Astrocyte (in vitro differentiated cells and primary cell): ENCODE measurements around the gene CCDC80. TPM values are rescaled to one million over a fixed set of nuclear protein-coding genes. Genes with fewer than 3 reads are reported as not detected.
"Not testable (repeated sequence)": the region's sequence is repeated elsewhere in the genome, so short reads cannot be mapped to it uniquely, and the experiment has no call there.

Experiments
- DNase-seq: peaks from one replicate; pipeline ENCODE4 v3.0.0-alpha.2; 2010; ENCODE audit warnings: low read depth
- FAIRE-seq: peaks from 2 replicates; lab custom pipeline; 2011; peaks lifted over from hg19 to GRCh38; lab: Jason Lieb, UNC
- H2AFZ ChIP-seq: 2 replicates; pipeline ENCODE4 v1.6.0; 2012; ENCODE audit warnings: low read depth, low read length, inconsistent platforms
- H3K27ac ChIP-seq: 2 replicates; pipeline ENCODE4 v1.5.1; 2011; ENCODE audit warnings: low read depth, low read length, inconsistent platforms
- H3K27me3 ChIP-seq: 2 replicates; pipeline ENCODE4 v1.6.0; 2011; ENCODE audit warnings: low read length, inconsistent platforms; ENCODE audit not compliant: insufficient read depth
- H3K36me3 ChIP-seq: 2 replicates; pipeline ENCODE4 v1.5.1; 2011; ENCODE audit warnings: low read length, inconsistent platforms; ENCODE audit not compliant: insufficient read depth
- H3K4me1 ChIP-seq: 2 replicates; pipeline ENCODE4 v1.5.1; 2011; ENCODE audit warnings: low read length, inconsistent platforms; ENCODE audit not compliant: insufficient read depth
- H3K4me2 ChIP-seq: 2 replicates; pipeline ENCODE4 v1.6.0; 2012; ENCODE audit warnings: low read length, inconsistent platforms
- H3K4me3 ChIP-seq: 2 replicates; pipeline ENCODE4 v1.5.1; 2011; ENCODE audit warnings: low read depth, mild to moderate bottlenecking, low read length, inconsistent platforms; ENCODE audit not compliant: insufficient read depth
- H3K79me2 ChIP-seq: 2 replicates; pipeline ENCODE4 v1.6.0; 2012; ENCODE audit warnings: mild to moderate bottlenecking, low read length, inconsistent platforms; ENCODE audit not compliant: insufficient read depth
- H3K9ac ChIP-seq: 2 replicates; pipeline ENCODE4 v1.6.0; 2012; ENCODE audit warnings: mild to moderate bottlenecking, low read length, inconsistent platforms
- H3K9me3 ChIP-seq: 2 replicates; pipeline ENCODE4 v1.5.1; 2012; ENCODE audit warnings: low read depth, mild to moderate bottlenecking, low read length, inconsistent platforms; ENCODE audit not compliant: insufficient read depth
- H4K20me1 ChIP-seq: 2 replicates; pipeline ENCODE4 v1.6.0; 2012; ENCODE audit warnings: low read length, inconsistent platforms; ENCODE audit not compliant: insufficient read depth
- H3K27ac Mint-ChIP-seq: one replicate; pipeline ENCODE4 v1.8.0; 2021; ENCODE audit warnings: mild to moderate bottlenecking, mixed read lengths; ENCODE audit not compliant: unreplicated experiment
- H3K27me3 Mint-ChIP-seq: one replicate; pipeline ENCODE4 v1.8.0; 2021; ENCODE audit warnings: low read depth, mixed read lengths; ENCODE audit not compliant: unreplicated experiment
- H3K36me3 Mint-ChIP-seq: one replicate; pipeline ENCODE4 v1.8.0; 2021; ENCODE audit warnings: low read depth, mixed read lengths; ENCODE audit not compliant: unreplicated experiment
- H3K4me1 Mint-ChIP-seq: one replicate; pipeline ENCODE4 v1.8.0; 2021; ENCODE audit warnings: low read depth, mixed read lengths; ENCODE audit not compliant: unreplicated experiment
- H3K4me3 Mint-ChIP-seq: one replicate; pipeline ENCODE4 v1.8.0; 2021; ENCODE audit warnings: mild to moderate bottlenecking, moderate library complexity, mixed read lengths; ENCODE audit not compliant: unreplicated experiment
- H3K9me3 Mint-ChIP-seq: one replicate; pipeline ENCODE4 v1.8.0; 2021; ENCODE audit warnings: mild to moderate bottlenecking, mixed read lengths; ENCODE audit not compliant: unreplicated experiment
- EZH2 ChIP-seq: IDR thresholded peaks from 2 replicates; pipeline ENCODE4 v1.6.1; 2012; ENCODE audit warnings: mild to moderate bottlenecking, low read length, inconsistent platforms; ENCODE audit not compliant: insufficient read depth
- total RNA-seq: library from RNA; stranded (reverse); gene quantifications from 2 replicates; pipeline ENCODE4 v1.2.1, GENCODE V29; 2021
- TF ChIP-seq, protein P1 (sequence below): IDR thresholded peaks from 2 replicates; pipeline ENCODE4 v1.5.1; 2011; ENCODE audit warnings: low read depth, mild to moderate bottlenecking, inconsistent platforms, low read length, moderate library complexity; ENCODE audit not compliant: insufficient read depth

The CCDC80 gene
- total RNA-seq, 1 donor from 2014 or later, result 272 TPM

DNA sequence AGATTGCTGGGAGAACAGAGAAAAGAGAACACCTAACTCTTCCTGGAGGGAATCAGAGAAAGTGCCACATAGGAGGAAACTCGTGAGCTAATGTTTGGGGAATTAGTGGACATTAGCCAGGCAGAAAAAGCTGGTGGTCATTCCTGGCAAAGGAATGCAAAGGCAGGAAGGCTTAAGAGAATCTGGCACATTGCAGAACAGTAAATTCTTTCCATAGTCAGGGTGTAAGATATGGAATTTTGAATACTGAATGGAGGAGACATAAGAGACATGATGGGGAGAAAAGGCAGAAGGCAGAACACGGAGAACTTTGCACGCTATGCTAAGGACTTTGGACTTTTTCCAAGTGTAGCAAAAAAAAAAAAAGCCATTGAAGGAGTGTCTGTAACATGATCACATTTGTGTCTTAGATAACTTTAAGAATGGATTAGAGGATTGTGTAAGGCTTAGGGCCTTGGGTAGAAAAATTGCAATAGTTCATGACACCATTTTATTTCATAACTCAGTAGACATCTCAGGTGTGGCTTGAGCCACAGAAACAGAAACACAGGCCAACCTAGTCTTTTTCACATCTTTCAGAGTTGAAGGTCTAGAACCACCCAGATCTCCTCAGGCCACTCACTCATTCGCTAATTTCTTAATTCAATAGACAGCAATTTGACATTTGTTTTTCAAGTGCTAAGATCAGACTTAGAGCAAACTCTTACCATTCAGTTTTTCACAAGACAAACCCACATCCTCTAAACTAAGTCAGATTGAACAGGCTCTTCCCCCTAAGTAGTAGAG lies 31.2 kb upstream of the CCDC80 start:
- H3K4me3 Mint-ChIP-seq, result no peak overlapping the region
- Histone ChIP-seq H3K9ac (peak overlapping the region; percentile 66), H3K4me3 (no peak overlapping the region)

DNA sequence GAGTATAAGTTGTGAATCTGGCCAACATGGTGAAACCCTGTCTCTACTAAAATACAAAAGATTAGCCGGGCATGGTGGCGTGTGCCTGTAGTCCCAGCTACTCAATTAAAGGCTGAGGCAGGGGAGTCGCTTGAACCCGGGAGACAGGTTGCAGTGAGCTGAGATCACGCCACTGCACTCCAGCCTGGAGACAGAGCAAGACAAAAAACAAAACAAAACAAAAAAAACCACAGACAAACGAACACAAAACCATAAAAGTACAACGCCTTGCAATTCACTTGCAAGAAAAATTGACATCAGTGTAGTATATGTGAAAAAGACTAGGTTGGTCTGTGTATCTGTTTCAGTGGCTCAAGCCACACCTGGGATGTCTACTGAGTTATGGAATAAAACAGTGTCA lies 29.9 kb upstream of the CCDC80 start:
- FAIRE-seq (no peak), DNase-seq (no peak)
- TF ChIP-seq, protein P1, sequence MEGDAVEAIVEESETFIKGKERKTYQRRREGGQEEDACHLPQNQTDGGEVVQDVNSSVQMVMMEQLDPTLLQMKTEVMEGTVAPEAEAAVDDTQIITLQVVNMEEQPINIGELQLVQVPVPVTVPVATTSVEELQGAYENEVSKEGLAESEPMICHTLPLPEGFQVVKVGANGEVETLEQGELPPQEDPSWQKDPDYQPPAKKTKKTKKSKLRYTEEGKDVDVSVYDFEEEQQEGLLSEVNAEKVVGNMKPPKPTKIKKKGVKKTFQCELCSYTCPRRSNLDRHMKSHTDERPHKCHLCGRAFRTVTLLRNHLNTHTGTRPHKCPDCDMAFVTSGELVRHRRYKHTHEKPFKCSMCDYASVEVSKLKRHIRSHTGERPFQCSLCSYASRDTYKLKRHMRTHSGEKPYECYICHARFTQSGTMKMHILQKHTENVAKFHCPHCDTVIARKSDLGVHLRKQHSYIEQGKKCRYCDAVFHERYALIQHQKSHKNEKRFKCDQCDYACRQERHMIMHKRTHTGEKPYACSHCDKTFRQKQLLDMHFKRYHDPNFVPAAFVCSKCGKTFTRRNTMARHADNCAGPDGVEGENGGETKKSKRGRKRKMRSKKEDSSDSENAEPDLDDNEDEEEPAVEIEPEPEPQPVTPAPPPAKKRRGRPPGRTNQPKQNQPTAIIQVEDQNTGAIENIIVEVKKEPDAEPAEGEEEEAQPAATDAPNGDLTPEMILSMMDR, result no peak
- H3K4me1 ChIP-seq, result peaks cover 25% of the 10 kb centered on the region
- no peaks in the 10 kb centered on the region for H3K27me3 ChIP-seq
- H2AFZ ChIP-seq, result no peak overlapping the region
- H3K4me3 ChIP-seq, result no peak overlapping the region
- Mint-ChIP-seq H3K4me1 (peaks cover 48% of the 10 kb centered on the region), H3K27ac (peak overlapping the region; percentile 99), H3K4me3 (no peak overlapping the region), H3K9me3 (no peaks in the 10 kb centered on the region), H3K36me3 (no peaks in the 10 kb centered on the region), H3K27me3 (no peaks in the 10 kb centered on the region)
- H3K4me2 ChIP-seq, result no peak overlapping the region
- peak overlapping the region; percentile 95 for H3K27ac ChIP-seq
- no peaks in the 10 kb centered on the region for H3K79me2 ChIP-seq
- no peaks in the 10 kb centered on the region for H3K36me3 ChIP-seq
- no peaks in the 10 kb centered on the region for H3K9me3 ChIP-seq
- no peaks in the 10 kb centered on the region for H4K20me1 ChIP-seq
- H3K9ac ChIP-seq, result no peak overlapping the region

More for the DNA sequence above, 31.2 kb upstream of the CCDC80 start:
- H3K27me3 Mint-ChIP-seq, result no peaks in the 10 kb centered on the region
- FAIRE-seq (peak; percentile 100), DNase-seq (peak; percentile 99)
- peak overlapping the region; percentile 50 for H3K4me2 ChIP-seq
- no peaks in the 10 kb centered on the region for H4K20me1 ChIP-seq
- H3K27ac Mint-ChIP-seq, result peak overlapping the region; percentile 99
- peaks cover 59% of the 10 kb centered on the region for H3K4me1 Mint-ChIP-seq
- no peak for TF ChIP-seq EZH2
- TF ChIP-seq, protein P1, result no peak
- H3K36me3 Mint-ChIP-seq, result no peaks in the 10 kb centered on the region
- H3K36me3 ChIP-seq, result no peaks in the 10 kb centered on the region
- no peaks in the 10 kb centered on the region for H3K9me3 Mint-ChIP-seq
- no peak overlapping the region for H2AFZ ChIP-seq
- peak overlapping the region; percentile 95 for H3K27ac ChIP-seq
- no peaks in the 10 kb centered on the region for H3K27me3 ChIP-seq
- peaks cover 38% of the 10 kb centered on the region for H3K4me1 ChIP-seq
- no peaks in the 10 kb centered on the region for H3K79me2 ChIP-seq
- no peaks in the 10 kb centered on the region for H3K9me3 ChIP-seq

DNA sequence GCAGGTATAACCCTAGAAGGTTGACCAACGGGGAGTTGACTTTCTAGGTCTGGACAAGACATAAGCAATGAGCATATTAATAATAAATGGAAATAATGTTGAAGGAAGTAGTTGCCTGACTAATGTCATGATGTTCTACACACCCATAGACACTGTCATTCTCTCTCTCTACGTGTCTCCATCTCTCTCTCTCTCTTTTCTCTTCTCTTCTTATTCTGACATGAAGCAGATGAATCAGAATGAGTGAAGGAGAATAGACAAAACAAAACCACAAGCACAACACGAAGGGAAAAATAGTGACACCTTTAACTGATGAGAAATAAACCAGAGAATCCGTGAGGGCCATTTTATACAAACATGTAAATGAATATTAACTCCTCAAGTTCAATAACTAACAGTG lies 26.7 kb upstream of the CCDC80 start:
- Mint-ChIP-seq H3K4me1 (peaks cover 21% of the 10 kb centered on the region), H3K4me3 (no peak overlapping the region), H3K36me3 (no peaks in the 10 kb centered on the region), H3K27ac (peak overlapping the region; percentile 36), H3K27me3 (no peaks in the 10 kb centered on the region), H3K9me3 (peaks cover 6% of the 10 kb centered on the region)
- H2AFZ ChIP-seq, result no peak overlapping the region
- TF ChIP-seq, protein P1, result no peak
- TF ChIP-seq EZH2, result no peak
- no peaks in the 10 kb centered on the region for H3K36me3 ChIP-seq
- H3K4me1 ChIP-seq, result peaks cover 14% of the 10 kb centered on the region
- FAIRE-seq, result no peak
- H3K9ac ChIP-seq, result no peak overlapping the region
- no peak overlapping the region for H3K4me3 ChIP-seq
- H3K27ac ChIP-seq, result no peak overlapping the region
- H4K20me1 ChIP-seq, result no peaks in the 10 kb centered on the region
- no peak for DNase-seq
- no peaks in the 10 kb centered on the region for H3K79me2 ChIP-seq
- no peak overlapping the region for H3K4me2 ChIP-seq
- no peaks in the 10 kb centered on the region for H3K27me3 ChIP-seq
- no peaks in the 10 kb centered on the region for H3K9me3 ChIP-seq

DNA sequence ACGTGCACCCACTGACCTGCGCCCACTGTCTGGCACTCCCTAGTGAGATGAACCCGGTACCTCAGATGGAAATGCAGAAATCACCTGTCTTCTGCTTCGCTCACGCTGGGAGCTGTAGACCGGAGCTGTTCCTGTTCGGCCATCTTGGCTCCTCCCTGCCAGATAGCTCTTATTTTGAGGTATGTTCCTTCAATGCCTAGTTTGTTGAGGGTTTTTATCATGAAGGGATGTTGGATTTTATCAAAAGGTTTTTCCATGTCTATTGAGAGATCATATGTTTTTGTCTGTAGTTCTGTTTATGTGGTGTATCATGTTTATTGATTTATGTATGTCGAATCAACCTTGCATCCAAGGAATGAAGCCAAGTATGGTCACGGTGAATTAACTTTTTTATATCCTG lies 24.1 kb upstream of the CCDC80 start:
- H3K4me1 ChIP-seq, H3K36me3 ChIP-seq, H3K36me3 Mint-ChIP-seq, H3K27ac ChIP-seq, H3K4me3 ChIP-seq, H2AFZ ChIP-seq, H4K20me1 ChIP-seq, H3K27ac Mint-ChIP-seq, H3K79me2 ChIP-seq, H3K4me1 Mint-ChIP-seq, H3K9ac ChIP-seq, H3K4me2 ChIP-seq, H3K9me3 Mint-ChIP-seq, H3K4me3 Mint-ChIP-seq, H3K9me3 ChIP-seq, H3K27me3 Mint-ChIP-seq, FAIRE-seq, H3K27me3 ChIP-seq, DNase-seq: not testable (repeated sequence)
